ENCODE data around the gene TRIO.
A peak's percentile ranks its signal among the peaks of the same experiment; 100 is the strongest.
"Not testable (repeated sequence)": the region's sequence is repeated elsewhere in the genome, so short reads cannot be mapped to it uniquely, and the experiment has no call there.

TRIO gene

DNA sequence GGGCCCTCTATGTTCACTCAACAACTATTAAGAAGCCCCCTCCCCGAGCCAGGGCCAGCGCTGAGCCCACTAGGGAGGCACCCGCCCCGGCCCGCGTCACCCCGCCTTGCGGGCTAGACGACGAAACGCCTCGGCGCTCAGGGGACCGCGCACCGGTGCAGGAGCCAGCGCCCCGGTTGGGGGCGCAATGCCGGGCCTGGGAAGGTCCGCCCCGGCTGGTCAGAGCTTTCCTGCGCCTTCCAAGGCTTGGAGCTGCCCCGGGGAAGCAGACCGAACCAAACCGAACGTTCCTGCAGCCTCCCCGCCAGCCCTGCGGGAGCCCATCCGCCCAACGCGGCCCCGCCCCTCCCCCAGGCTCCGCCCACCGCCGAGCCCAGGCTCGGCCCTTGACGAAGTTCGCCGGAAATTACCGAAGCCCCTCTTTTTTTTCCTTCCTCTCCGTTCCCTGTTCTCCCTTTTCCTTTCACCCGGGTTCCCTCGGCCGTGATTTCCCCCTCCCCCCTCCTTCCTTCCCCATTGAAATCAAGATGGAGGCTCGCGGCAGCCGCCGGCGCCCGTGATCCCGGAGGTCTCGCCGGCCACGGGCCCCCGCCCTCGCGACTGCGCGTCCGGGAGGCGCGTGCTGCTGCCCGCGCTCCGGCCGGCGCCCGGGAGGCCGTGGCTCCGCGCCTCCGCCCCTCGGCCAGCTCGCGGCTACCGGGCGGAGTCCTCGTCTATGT lies at the start of gene TRIO:
TSS of gene TRIO (plus strand) at position 516 of the 719 bp plus-strand sequence. CDS start 384 bp downstream, outside the sequence.
- DNase-seq: peak; percentile 94

- not testable (repeated sequence) for DNase-seq
Measured at GRCh38 chr5:14097380-14097779, 45.8 kb upstream of the TRIO start.

- DNase-seq: no peak
Measured at GRCh38 chr5:14097998-14098471, 45.1 kb upstream of the TRIO start.

DNA sequence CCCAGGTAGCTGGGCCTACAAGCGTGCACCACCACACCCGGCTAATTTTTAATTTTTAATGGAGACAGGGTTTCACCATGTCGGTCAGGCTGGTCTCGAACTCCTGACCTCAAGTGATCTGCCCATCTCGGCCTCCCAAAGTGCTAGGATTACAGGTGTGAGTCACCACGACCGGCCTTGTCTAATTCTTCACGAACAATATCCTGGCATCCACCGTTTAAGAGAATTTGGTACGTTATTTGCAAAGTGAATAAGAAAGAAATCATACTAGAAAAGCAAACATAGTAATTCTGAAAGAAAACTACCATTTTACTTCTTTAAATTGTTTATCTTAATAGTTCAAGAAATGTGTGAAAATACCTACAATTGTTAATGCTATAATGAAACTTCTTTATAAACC lies 42.9 kb upstream of the TRIO start:
- DNase-seq: no peak

DNA sequence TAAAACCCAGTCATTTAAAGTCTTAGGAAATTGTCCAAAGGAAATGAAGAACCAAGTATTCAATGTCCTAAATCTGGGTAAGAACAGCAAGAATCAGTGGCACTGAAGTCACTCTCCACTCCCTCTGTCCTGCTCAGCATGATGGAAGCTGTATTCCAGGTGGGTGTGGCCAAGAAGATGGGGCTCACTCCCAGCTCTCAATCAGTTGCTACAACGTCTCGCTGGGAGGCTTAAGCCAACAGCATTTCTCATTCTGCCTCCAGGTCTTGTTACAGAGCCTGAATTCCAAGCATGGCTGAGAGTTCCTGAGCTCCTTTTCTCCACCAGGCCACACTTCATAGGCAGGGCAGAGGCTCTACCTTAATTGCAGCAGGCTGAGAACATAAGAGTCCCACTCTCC lies 41.2 kb upstream of the TRIO start:
- no peak for DNase-seq

DNA sequence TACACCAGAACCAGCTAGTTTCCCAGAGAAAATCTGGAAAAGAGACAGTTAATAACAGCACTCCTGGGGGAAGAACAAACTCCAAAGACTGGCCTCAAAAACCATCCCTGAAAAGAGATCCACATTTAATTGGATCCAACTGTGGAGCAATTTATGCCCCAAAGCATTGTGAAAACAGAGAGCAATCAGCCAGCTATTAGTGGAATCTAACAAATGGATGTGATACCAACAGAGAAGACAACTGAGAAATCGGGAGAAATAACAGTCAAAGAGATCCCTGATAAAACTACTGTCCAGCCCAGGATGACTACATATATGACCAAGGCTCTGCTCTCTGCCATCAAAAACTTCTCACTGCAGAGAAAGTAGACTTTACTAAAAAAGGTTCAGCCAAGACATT lies 40.5 kb upstream of the TRIO start:
- no peak for DNase-seq

DNA sequence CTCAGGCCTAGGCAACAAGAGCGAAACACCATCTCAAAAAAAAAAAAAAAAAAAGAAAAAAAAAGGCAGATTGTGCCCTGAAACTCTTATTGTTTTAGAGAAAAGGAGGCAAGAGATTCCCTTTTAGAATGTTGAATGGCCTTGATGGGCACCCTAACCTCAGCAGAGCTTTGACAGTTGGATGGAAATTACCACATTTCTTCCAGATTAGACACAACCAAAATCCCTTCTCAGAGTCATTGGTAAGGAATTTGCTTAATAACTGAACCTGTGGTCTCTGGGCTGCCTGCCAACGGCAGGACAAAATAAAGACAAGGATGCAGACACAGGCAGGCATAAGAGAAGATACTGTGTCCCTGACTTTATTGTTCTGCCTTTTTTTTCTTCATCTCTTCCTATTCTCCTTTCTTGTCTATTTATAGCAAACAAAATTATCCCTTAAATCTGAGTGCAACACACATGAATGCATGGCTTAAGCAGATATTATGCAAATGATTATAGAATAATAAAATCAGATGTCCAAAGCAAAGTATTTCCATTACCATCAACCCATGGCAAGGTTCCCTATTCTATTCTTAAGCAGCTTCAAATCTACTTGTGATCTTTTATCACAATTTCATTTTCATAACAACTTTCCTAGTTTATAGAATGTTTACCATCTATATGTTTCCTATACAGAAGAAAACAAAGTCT lies 37.3 kb upstream of the TRIO start:
- no peak for DNase-seq

DNA sequence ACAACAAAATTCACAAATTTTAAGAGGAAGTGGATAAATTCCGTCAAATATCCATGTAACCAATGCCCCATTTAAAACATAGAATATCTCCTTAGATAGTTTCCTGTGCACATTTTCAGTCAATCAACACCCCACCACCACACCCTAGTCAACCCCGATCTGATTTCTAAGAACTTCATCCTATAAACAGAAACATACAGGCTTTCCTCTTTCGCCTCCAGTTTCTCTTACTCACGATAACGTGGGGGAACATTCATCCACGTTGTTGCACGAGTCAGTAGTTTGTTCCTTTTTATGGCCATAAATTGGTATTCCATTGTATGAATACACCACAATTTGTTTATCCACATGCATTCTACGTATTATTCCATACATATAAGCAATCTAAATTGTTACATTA lies 35.6 kb upstream of the TRIO start:
- DNase-seq: no peak

DNA sequence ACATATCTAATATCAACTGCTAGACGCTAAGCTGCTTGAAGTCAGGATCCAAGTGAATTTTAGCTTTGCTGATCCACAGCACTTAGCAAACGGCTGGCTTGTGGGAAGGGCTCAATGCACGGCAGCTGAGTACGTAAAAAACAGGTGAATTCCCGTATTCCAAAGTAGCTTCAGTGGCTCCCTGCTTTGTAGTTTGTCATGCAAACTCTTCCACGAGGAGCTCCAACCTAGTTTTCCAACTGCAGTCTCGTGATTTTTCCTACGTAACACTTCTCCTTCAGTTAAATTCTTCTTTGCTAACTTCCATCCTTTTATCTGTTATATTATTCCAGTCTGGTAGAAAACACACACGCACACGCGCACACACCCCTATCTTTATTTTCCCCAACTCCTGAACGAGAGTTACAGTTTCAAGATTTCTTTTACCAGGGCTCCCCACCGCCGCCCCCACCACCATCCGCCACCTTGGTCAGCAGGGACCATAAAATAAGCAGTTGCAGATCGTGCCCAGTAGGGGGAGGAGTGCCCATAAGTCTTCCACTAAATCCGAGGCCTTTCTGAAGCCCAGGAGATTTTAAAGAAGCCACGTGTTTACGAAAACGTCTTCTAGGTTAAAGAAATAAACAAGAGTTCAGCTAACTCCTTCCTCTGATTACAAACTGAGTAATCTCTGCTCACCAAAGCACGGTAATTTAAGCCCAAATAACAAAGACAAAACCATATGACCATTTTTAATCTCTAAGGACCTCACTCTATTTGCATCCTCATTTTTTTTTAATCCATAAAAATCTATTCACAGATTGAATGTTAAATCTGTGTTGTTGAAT lies 34.8 kb upstream of the TRIO start:
- peak; percentile 65 for DNase-seq

- DNase-seq: no peak
Measured at GRCh38 chr5:14109041-14109747, 33.9 kb upstream of the TRIO start.

GRCh38 chr5:14109771-14110170 lies 33.4 kb upstream of the TRIO start:
- DNase-seq: no peak

DNA sequence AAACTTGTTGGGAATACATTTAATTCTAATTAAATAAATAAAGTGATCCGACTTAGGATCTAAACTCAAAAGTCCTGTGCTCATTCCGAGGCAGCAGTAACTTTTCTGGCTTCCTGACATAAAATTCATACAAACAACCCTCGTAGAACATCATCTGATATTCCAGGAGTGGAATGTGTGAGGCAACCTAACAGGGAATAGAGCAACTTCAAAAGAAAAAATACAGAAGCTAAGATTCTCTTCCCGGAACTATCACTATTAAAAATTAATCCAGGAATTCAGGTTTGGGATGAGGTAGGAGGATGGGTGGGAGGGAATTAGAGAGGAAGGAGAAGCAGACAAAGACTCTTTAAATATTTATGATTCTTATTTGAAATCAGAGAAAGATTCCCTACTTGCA lies 32.9 kb upstream of the TRIO start:
- DNase-seq: no peak

DNA sequence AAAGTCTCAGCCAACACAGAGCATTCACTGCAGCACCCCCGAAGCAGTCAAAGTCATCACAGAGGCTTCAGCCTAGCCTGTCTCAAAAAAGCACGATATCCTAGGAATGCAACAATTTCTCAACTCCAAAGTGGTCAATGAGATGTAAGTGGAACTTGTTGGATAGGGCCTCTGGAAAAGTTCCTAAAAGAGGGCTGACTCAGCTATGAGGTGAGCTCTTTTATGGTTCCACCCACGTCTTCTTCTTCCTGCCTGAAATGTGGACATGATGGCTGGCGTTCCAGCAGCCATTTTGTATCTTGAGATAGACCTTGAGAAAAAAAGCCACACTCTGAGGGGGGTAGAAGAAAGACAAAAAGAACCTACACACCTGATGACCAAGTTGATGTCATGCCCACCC lies 32.5 kb upstream of the TRIO start:
- DNase-seq: no peak

GRCh38 chr5:14112998-14113652 lies 30.0 kb upstream of the TRIO start:
- no peak for DNase-seq

GRCh38 chr5:14114615-14115251 lies 28.4 kb upstream of the TRIO start:
- DNase-seq: no peak

DNA sequence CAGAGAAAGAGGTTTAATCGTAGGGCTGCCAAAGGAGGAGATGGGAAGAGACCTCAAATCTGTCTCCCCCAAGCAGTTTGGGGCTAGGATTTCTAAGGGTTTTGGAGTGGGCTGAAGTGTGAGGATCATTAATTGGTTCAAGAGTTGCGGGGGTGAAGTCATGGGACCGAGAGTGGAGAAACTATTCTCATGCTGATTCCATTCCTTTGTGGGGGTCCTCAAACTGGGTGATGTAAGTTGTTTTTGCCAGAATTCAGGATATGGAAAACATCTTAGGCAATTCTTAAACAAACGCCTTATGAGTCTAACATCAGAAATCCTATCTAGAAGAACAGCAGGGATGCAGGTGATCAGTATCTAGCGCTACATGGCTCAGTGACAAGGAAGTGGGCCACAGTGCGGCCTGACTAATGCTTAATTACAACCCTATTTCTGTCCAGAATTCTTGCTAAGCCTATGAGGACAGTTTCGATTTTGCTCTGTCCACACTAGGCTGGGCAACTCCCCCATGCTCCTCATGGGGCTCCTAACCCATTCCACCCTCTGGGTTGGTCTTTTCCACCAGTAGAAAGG lies 27.7 kb upstream of the TRIO start:
- DNase-seq: no peak

DNA sequence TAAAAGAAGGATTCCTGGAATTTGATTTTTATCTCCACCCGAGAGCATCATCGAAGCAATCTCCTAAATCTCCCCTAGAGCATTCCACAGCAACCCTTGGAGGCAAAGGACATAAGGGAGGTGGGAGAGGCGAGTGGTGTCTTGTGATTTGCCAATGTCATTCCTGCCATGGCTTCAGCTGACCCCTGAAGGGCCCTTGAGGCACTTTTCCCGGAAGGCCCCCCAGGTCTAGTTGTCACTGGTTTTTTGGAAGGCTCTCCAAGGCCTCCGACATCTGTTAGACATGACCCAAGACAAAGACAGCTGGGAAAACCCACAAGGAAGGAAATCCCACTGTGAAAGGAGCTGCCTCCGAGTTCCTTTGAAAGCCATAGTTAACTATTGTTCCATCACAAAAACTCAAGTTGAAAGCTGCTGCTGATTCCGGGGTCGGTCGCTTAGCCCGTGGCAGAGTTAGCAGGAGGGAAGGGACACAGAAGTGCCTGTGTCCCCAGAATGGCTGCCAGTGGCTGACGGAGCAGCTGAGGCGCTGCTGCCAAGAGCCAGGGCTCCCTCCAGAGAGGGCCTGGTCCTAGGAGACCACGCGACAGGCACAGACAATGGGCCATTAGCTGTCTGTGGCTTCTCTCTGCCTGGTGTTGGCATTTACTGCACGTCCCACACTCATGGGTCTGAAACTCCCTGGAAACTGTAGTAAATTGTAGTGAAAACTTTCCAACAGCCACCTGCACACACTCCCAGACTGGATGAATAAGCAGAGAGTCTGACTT lies 24.4 kb upstream of the TRIO start:
- peak; percentile 89 for DNase-seq

DNA sequence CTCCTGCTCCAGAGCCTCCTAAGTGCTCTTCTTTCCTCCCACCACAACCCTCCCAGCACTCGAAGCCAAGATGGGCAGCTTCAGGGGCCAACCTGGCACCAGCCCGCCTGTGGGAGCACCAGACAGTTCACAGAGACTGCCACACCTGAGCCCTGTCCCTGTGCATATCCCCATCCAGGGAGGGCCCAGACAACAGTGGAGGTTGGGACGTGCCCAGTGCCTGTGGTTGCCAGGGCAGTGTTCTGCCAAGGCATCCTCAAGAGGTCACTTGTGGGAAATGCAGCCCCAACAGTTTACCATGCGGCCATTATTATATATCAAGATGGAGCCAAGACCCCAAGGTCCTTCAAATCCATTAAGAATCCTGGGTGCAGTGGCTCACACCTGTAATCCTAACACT lies 23.0 kb upstream of the TRIO start:
- no peak for DNase-seq

- no peak for DNase-seq
Measured at GRCh38 chr5:14121552-14121951, 21.6 kb upstream of the TRIO start.

DNA sequence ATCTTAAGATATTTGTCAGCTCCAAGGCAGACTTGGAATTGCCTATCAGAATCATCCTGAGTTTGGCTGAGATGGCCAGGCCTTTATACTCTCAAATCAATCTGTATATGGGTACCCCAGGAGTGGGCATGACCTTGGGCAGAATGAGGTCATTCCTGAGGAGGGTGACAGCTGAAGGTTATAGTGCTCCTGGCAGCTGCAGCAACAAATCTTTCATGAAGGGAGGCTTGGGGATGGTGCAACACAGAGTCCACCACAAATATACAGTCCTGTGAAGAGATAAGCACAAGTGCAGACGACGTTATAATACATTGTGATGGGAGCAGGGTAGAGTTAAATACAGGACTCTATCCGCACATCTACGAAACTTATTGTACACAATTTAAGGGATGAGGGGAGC lies 21.1 kb upstream of the TRIO start:
- no peak for DNase-seq

- no peak for DNase-seq
Measured at GRCh38 chr5:14123551-14123950, 19.6 kb upstream of the TRIO start.
